GM19455 (cell line): Measurements from ENCODE around the gene NUP210L.
A peak's percentile ranks its signal among the peaks of the same experiment; 100 is the strongest.
"Not testable (repeated sequence)": the region's sequence is repeated elsewhere in the genome, so short reads cannot be mapped to it uniquely, and the experiment has no call there.

Experiments
- ATAC-seq: cut with Tn5 transposase; IDR thresholded peaks from one replicate; pipeline ENCODE4 v1.9.1; 2021; ENCODE audit not compliant: unreplicated experiment

Gene NUP210L

GRCh38 chr1:153995640-153996039 is 159.2 kb downstream of the NUP210L start:
- no peak for ATAC-seq

- ATAC-seq: no peak
Observed at GRCh38 chr1:153995202-153995601, 159.7 kb downstream of the NUP210L start.

- ATAC-seq: no peak
Observed at GRCh38 chr1:153991806-153992205, 163.1 kb downstream of the NUP210L start.

DNA sequence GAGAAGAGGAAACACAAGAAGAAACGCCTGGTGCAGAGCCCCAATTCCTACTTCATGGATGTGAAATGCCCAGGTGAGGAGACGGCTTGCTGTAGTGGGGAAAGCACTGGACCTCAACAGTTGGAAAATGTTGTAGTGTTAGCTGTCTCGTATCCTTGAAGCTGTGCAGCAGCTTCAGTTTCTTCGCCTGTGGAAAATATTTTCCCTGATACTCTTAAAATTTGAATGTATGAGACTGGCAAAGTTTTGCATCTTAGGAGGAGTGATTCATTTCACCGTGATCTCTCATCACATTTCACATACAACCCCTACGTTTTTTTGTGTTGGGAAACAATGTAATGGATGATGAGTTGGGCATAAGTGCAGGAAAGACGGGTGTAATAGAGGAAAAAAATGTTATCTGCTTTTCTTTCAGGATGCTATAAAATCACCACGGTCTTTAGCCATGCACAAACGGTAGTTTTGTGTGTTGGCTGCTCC is 163.7 kb downstream of the NUP210L start:
- ATAC-seq: no peak

DNA sequence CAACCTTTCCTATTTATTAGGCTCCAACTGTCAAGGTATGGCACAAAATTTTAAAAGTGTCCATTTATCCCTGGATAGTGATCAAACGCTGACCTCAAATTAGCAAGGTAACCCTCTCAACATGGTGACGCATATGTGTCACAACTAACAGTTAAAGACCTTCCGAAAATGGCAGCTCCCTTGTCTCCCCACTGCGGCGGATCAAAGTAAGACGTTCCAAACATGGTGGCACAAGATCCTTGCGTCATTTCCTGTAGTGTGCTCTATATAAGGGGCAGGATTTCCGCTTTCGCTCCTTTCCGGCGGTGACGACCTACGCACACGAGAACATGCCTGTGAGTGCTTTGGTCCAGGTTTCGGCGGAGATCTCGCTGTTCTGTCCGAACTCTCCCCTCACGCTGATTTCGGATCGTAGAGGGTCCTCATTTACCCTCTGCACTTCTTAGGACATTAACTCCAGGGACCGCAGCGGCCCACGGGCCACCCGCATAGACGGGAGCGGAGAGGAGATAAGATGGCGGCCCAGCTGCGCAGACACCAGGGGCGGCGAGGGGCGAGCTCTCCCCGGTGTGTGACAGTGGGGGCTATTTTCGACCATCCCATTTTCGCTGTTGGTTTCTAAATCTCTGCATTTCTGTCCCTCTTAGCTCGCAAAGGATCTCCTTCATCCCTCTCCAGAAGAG is 164.3 kb downstream of the NUP210L start, which contains the start of gene RPS27:
Gene RPS27, plus strand, starts transcription at position 295 of the 683 bp plus-strand sequence. Its CDS starts 35 bp downstream, at position 330.
- ATAC-seq: peak; percentile 69

DNA sequence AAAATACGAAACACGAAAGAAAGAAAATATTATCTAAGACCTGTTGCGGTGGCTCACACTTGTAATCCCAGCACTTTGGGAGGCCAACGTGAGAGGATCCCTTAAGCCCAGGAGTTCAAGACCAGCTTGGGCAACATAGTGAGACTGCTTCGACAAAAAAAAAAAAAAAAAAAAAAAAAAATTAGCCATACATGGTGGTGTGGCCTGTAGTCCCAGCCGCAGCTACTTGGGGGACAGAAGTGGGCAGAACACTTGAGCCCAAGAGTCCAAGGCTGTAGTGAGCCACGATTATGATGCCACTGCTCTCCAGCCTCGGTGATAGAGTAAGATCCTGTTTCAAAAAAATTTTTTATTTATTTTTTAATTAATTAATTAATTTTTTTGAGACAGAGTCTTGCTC is 167.3 kb downstream of the NUP210L start:
- ATAC-seq: no peak

GRCh38 chr1:153985941-153986761 is 168.7 kb downstream of the NUP210L start, which contains the start of gene RAB13:
TSS of gene RAB13 (minus strand) at chr1:153986339. CDS start at chr1:153986236, 103 bp downstream.
- no peak for ATAC-seq

DNA sequence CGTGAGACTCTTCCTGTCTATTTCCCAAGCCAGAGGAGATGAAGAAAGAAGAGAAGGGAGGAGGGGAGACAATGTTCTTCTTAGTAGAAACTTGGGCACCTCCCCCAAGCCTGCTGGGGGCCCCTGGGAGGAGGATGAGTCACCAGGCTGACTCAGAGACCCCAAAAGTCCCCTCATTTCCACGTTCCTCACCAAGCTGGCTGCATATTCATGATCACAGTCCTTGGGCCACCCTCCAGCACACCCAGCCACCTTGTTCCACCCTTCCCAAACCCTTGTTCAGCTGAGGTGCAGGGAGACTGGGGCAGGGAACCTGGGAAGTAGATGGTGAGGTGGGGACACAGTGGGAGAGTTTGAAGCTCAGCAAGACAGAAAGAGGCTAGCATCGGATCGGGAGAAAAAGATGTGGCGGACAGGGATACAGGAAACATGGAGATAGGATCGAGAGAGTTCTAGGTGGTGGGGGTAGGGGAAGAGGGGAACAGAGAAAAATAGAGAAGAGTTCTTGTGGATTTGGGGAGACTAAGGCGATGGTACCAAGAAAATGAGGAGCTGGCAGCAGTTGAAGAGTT is 169.4 kb downstream of the NUP210L start:
- no peak for ATAC-seq

GRCh38 chr1:153984123-153984894 is 170.6 kb downstream of the NUP210L start:
- ATAC-seq: no peak

DNA sequence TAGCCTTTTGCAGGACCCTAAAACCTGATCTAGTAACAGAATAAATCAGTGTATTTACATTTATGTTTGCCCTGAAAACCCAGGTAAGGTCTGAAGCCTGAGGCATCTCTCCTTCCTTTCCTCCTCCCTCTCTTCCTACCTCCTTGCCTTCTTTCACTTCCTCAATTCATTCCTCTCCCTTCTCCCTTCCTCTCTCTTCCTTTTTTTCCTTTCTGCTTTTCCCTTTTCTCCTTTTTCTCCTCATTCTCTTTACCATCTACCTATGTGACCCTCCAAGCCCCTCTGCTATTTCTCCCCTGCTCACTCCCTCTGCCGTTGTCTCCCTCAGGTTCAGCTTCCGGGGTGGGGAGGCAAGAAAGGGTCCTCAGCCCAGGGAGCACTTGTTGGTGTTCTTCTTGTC is 173.1 kb downstream of the NUP210L start:
- ATAC-seq: not testable (repeated sequence)

- not testable (repeated sequence) for ATAC-seq
Observed at GRCh38 chr1:153979091-153979490, 175.8 kb downstream of the NUP210L start.

DNA sequence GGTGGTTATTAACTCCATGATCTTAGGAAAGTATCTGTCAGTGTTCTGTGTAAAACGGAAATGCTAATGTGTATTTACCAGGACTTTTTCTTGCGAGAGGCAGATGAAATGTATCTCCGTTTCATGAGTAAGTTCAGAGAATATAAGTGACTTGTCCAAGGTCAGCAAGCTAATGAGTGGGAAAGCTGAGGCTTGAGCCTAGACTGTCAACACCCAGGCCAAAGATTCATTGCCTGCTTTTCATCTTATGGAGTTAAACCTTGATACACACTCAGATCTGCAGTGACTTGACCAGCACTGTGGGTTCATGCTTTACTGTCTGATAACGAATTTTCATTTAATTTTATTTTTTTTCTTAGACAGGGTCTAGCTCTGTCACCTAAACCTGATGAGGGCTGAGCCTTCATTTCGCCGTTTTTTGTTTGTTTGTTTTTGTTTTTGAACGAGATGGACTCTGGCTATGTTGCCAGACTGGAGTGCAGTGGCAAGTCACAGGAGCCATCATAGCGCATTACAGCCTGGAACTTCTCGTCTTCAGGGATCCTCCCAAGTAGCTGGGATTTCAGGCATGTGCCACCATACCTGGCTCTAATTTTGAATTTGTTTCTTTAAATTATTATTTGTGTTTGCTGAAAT is 176.5 kb downstream of the NUP210L start:
- no peak for ATAC-seq

GRCh38 chr1:153977250-153978240 is 177.3 kb downstream of the NUP210L start, which contains the start of gene JTB:
TSS of gene JTB (minus strand) at chr1:153977674. CDS start at chr1:153977252, 422 bp downstream.
- peak; percentile 80 for ATAC-seq

DNA sequence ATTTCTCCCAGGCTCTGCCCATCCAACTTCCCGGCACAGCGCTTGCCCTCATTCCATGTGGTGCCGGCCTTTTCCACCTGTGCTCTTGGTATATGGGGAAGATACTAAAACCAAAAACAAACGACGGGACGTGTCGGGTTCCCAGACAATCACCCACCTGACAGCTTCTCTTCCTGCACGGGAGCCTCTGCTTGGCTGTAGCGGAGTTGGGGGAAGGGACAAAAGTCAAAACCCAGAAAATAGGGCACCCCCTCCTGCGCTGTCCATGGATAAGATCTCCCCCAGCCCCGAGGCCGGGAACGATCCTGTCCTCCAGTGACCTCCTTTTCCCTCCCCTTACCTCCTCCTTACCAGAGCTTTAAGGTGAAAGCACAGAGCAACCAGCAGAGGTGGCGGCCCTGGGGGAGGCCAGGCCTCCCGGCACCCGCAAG is 178.0 kb downstream of the NUP210L start:
- no peak for ATAC-seq

- no peak for ATAC-seq
Observed at GRCh38 chr1:153973525-153973924, 181.3 kb downstream of the NUP210L start.

- no peak for ATAC-seq
Observed at GRCh38 chr1:153973071-153973470, 181.8 kb downstream of the NUP210L start.

DNA sequence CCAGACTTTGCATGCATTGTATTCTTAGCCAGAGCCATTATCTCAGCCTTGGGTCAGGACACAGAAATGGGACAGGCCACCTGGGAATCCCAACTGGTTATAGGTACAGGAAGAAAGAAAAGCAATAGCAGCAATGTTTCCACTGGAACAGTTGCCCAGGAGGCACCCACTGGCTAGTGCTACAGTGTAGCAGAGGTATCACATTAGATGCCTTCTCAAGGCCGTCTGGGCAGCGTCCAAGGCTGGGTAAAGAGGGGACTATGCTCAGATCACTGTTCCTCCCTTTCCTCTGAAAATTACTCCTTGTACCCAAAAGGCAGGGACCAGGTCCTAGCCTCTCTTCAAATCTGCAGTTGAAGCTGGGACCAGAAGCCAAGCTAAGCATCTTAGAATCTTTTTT is 184.5 kb downstream of the NUP210L start:
- no peak for ATAC-seq

DNA sequence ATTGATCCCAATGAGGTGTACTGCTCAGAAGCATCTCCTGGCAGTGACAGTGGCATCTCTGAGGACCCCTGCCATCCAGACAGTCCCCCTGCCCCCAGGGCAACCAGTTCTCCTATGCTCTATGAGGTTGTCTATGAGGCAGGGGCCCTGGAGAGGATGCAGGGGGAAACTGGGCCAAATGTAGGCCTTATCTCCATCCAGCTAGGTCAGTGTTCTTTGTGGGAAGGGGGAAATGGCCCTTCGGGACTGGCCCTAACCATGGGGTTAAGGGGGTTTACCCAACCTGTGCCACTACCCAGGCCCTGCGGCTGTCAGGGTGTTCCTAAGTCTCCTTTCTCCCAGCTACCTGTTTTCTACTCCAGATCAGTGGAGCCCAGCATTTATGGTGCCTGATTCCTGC is 185.9 kb downstream of the NUP210L start:
- no peak for ATAC-seq

DNA sequence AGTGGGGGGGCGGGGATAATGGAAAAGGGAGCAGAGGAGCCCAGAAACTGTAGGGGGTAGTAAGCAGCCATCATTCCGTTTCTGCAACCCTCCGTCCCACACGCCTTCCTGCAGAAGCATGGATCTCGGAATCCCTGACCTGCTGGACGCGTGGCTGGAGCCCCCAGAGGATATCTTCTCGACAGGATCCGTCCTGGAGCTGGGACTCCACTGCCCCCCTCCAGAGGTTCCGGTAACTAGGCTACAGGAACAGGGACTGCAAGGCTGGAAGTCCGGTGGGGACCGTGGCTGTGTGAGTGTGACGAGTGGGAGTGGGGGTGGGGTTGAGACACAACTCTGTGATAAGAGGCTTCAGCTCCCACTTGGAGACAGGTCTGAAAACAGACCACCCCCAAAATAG is 186.5 kb downstream of the NUP210L start:
- no peak for ATAC-seq
